ENCODE data around the gene CHD1.
A peak's percentile ranks its signal among the peaks of the same experiment; 100 is the strongest.

CHD1 gene

GRCh38 chr5:98891591-98891990 lies 37.2 kb downstream of the CHD1 start:
- no peak for DNase-seq

DNA sequence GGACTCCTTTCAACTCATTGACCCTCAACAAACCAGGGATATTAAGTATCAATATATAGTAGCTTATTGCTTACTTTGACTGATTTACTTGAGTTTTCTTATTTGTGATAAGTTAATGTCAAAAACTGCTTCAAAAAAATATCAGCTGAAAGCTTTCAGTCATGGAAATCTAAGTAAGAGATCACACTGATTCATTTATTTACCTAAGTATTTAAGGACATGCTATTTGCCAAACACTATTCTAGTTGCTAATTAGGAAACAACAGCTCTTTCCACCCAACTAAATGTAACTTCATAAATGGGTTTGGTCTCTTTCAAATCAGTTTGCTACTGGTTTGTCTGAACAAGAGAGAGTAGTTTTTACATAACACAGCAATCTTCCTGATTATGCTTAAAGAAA lies 48.2 kb downstream of the CHD1 start:
- DNase-seq = no peak

- no peak for DNase-seq
Measured at GRCh38 chr5:98880151-98880550, 48.7 kb downstream of the CHD1 start.

DNA sequence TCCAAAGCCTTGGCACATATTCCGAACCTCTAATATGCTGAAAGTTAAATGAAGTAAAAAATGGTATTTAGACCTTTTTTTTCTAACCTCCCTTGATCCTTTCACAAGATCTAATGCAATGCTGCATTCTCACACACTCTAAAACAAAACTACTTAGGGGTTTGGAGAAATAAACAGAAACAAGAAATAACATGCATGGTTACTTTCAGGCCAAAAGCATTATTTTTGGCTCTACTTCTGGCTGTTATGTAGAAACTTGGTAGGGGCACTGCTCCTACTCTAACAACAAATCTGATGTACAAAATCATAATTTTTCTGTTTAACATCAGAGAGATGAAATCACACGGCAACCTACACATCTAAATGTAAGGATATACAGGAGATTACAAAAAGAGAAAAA lies 51.2 kb downstream of the CHD1 start:
- DNase-seq = no peak

- no peak for DNase-seq
Measured at GRCh38 chr5:98872674-98873073, 56.1 kb downstream of the CHD1 start.

GRCh38 chr5:98865690-98866089 lies 63.1 kb downstream of the CHD1 start:
- DNase-seq = no peak

DNA sequence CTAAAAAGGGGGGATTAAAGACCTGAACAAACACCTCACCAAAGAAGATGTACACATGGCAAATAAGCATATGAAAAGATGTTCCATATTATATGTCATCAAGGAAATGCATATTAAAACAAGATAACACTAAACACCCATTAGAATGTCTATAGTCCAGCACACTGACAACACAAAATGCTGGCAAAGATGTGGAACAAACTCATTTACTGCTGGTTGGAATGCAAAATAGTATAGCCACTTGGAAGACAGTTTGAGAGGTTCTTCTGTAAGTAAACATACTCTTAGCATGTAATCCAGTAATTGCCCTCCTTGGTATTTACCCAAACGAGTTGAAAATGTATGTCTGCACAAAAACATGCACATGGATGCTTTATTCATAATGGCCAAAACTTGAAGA lies 81.8 kb downstream of the CHD1 start:
- DNase-seq = no peak

DNA sequence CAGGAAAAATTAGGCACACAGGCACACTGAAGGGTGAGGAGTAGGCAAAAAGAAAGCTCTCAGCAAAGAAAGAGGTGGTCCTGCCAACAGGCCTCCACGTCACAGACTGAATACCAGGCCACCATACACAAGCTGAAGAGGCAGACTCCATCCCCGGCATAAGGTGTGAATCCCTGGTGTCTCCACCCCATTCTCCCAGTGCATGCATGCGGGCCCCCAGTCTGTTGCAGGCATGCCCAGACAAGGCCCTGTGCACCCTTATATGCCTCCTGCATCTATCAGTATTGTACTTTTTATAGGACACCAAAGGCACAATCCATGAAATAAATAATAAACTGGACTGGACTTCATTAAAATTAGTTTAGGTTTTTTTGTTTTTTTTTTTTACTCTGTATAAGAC lies 82.3 kb downstream of the CHD1 start:
- no peak for DNase-seq

GRCh38 chr5:98845878-98846277 lies 82.9 kb downstream of the CHD1 start:
- DNase-seq = no peak

DNA sequence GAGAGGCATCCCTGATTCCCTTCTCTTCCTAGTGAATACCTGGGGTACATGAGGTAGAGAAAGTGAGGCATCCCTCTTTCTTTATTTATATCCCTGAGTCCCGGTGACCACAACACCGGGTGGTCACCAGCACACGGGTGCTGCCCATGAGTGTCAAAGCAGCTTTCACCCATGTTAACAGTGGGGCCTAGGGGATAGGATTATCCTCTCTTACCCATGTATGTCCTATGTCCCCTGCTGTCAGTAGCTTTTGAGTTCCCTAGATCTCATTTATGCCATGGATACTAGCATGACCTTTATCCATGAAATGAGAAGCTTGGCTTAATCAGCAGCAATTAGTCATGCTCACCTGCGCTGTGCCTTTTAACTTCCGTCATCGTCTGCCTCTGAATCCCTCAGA lies 83.9 kb downstream of the CHD1 start:
- no peak for DNase-seq

DNA sequence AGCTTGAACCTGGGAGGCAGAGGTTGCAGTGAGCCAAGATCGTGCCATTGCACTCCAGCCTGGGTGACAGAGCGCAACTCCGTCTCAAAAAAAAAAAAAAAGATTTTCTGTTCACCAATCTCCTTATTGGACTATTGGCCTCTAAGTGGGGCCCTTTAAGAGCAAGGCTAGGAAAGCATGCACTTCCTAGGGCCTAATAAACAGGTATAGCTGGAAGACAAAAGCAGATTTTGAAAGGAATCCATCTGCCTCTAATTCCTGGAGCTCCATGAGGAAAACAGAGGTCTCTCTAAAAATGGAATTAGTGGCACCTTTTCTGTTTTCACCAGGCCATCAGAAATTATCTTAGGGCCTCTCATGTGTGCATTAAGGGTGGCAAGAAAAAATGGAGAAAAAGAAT lies 85.3 kb downstream of the CHD1 start:
- no peak for DNase-seq

- DNase-seq = no peak
Measured at GRCh38 chr5:98840946-98841345, 87.9 kb downstream of the CHD1 start.

DNA sequence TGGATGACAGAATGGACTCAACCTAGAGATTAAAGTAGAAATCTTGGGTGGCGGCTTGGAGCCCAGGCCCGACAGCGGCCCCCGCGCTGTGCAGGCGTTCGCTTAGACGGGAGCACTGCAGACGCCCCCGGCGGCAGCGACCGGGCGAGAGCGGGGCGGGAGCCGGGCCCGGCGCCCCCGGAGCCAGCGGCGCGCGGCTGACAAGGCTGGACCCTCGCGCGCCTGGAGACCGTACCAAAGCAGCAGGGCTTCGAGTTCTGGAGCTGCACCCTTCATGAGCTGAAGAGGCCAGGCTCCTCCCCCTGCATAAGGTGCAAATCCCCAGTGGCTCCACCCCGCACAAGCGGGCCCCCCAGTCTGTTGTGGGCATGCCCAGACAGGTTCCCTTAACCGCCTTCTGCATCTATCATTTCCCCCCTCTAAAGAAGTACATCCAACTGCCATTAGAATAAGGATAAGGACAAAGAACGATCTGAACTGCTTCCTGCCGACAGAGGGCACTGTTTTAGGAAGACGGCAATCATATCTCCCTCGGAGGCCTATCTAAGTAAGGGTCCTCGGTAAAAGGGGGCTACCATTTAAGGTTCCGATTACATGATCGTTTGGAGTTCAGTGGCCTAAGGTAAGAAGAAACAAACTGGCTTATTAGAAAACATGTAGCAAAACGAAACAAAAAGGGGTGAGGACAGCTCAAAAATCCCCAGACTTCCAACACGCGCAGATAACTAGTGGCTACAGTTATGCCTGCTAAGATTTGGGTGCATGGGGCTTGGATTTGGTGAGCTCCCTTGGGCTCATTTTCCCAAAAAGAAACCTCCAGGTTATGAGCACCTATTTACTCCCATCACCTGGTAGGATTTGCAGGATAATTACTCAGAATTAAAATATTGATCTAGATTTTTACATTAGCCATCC lies 89.1 kb downstream of the CHD1 start:
- no peak for DNase-seq

GRCh38 chr5:98836175-98836574 lies 92.6 kb downstream of the CHD1 start:
- no peak for DNase-seq

DNA sequence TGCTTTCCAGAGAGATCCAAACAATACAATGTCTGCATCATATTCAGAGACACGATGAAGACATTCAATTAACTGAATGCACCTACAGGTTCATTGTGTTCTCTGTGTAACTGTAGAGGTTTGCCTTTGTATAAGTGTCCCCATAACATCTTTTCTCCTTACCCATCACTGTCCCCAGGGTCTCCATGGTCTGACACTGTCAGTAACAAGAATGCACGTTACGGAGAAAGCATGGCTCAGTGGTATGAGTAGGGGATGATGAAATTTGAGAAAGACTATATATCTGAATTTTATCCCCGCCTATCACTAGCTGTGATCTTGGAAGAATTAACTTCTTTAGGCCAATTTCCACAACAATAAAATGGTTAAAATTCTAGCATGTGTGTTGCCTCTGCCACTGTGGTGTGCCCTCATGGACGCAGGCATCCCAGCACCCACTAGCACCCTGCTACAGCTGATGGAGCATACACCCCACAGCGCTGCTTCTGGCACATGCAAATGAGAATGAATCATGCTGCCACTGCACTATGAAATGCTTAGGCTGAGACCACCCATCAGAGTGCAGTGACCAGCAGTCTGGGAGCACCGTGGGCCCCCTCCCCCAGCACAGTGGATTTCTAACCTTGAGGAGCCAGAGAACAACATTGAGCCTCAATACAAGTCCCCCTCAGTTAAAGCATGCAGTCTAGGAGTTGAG lies 101.1 kb downstream of the CHD1 start:
- no peak for DNase-seq

GRCh38 chr5:98827161-98827560 lies 101.6 kb downstream of the CHD1 start:
- DNase-seq = peak; percentile 38

- no peak for DNase-seq
Measured at GRCh38 chr5:98825582-98826375, 103.0 kb downstream of the CHD1 start.

GRCh38 chr5:98816582-98817222 lies 112.1 kb downstream of the CHD1 start:
- peak; percentile 36 for DNase-seq

- no peak for DNase-seq
Measured at GRCh38 chr5:98813755-98814154, 115.1 kb downstream of the CHD1 start.

GRCh38 chr5:98810206-98810605 lies 118.6 kb downstream of the CHD1 start:
- no peak for DNase-seq

- no peak for DNase-seq
Measured at GRCh38 chr5:98807806-98808205, 121.0 kb downstream of the CHD1 start.

DNA sequence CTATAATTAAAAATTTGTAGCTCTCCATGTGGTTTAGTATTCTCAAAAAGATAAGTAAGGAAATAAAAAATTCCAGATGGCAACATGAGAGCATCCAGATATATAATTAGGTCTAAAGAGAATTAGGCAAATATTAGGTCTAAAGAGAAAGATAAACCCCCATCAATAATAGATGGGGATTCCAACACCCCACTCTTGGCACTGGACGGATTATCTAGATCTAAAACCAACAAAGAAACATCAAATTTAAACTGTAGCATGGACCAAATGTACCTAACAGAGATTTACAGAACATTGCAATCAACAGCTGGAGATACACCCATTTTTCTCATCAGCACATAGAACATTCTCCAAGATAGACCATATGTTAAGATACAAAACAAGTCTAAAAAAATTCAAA lies 123.7 kb downstream of the CHD1 start:
- no peak for DNase-seq

- DNase-seq = no peak
Measured at GRCh38 chr5:98804066-98804465, 124.7 kb downstream of the CHD1 start.

Data from NCI-H1105 treated with DMSO at 0.1 percent for 48 hours (cell line).